T-cell (primary cell): Measurements from ENCODE around the gene NKX2-2. TPM values are rescaled to one million over a fixed set of nuclear protein-coding genes. Genes with fewer than 3 reads are reported as not detected.

Experiments used
- ATAC-seq, 4 experiments: fragments of 200-7000 bp in 3 of 4; fragments of 150-1000 bp in 1 of 4; cut with Tn5 transposase; replicated peaks in 1 of 4; 1 replicate in 3 of 4; 2 replicates in 1 of 4; pipeline ENCODE4 v1.10.0; 2021; ENCODE audit warnings: moderate library complexity in 3 of 4, mild to moderate bottlenecking in 2 of 4, moderate number of reproducible peaks in 1 of 4
- CTCF ChIA-PET, 2 donors: fragments of 300-600 bp; sonication (Branson Sonifier 250); formaldehyde crosslinking; loops; one replicate each; lab custom pipeline; 2022; ENCODE audit warnings: antibody characterized with exemption in 2 of 2; lab: Charles Lee
- POLR2A ChIA-PET, 2 donors: fragments of 300-600 bp; sonication (Branson Sonifier 250); formaldehyde crosslinking; loops; one replicate each; lab custom pipeline; 2022; ENCODE audit warnings: antibody characterized with exemption in 2 of 2; lab: Charles Lee
- DNase-seq, 35 experiments: peaks; one replicate each; pipeline versions ENCODE4 v3.0.0 to v3.0.0-alpha.2; 2013 to 2023
- H3K27ac ChIP-seq: one replicate; pipeline ENCODE4 v1.5.1; 2013; ENCODE audit warnings: low read length
- H3K27me3 ChIP-seq, 2 experiments: replicated peaks in 1 of 2; 1 replicate in 1 of 2; 2 replicates in 1 of 2; pipeline versions ENCODE4 v1.6.1 to v1.7.0; 2013; ENCODE audit warnings: low read length in 1 of 2, mixed read lengths in 1 of 2; ENCODE audit not compliant: control insufficient read depth in 2 of 2, insufficient read depth in 2 of 2; ENCODE audit errors: extremely low read depth in 1 of 2
- H3K36me3 ChIP-seq, 2 donors: 1 replicate in 1 of 2; 2 replicates in 1 of 2; pipeline versions ENCODE4 v1.6.1 to v1.7.0; 2013; ENCODE audit warnings: low read length in 1 of 2; ENCODE audit not compliant: control insufficient read depth in 2 of 2, insufficient read depth in 1 of 2; ENCODE audit errors: extremely low read depth in 1 of 2
- H3K4me1 ChIP-seq, 2 experiments: 1 replicate in 1 of 2; 2 replicates in 1 of 2; pipeline versions ENCODE4 v1.6.1 to v1.7.0; 2013; ENCODE audit warnings: low read length in 2 of 2, mixed read lengths in 1 of 2; ENCODE audit not compliant: insufficient read depth in 2 of 2, control insufficient read depth in 1 of 2; ENCODE audit errors: extremely low read depth in 1 of 2
- H3K4me3 ChIP-seq, 2 donors: 1 replicate in 1 of 2; 2 replicates in 1 of 2; pipeline versions ENCODE4 v1.5.1 to v1.7.0; 2013; ENCODE audit warnings: mild to moderate bottlenecking in 2 of 2, low read length in 1 of 2, moderate library complexity in 1 of 2; ENCODE audit not compliant: control insufficient read depth in 1 of 2; ENCODE audit errors: extremely low read depth in 1 of 2
- H3K9me3 ChIP-seq: 2 replicates; pipeline ENCODE4 v1.7.0; 2013
- H3K27ac Mint-ChIP-seq, 2 donors: one replicate each; pipeline ENCODE4 v1.8.0; 2020 to 2021; ENCODE audit warnings: mild to moderate bottlenecking in 2 of 2, mixed read lengths in 2 of 2
- H3K27me3 Mint-ChIP-seq, 2 donors: one replicate each; pipeline ENCODE4 v1.8.0; 2021 to 2022; ENCODE audit warnings: mixed read lengths in 2 of 2
- H3K36me3 Mint-ChIP-seq: one replicate; pipeline ENCODE4 v1.8.0; 2021; ENCODE audit warnings: mixed read lengths
- H3K4me1 Mint-ChIP-seq, 3 donors: one replicate each; pipeline ENCODE4 v1.8.0; 2020 to 2022; ENCODE audit warnings: mixed read lengths in 3 of 3, mild to moderate bottlenecking in 1 of 3
- H3K4me3 Mint-ChIP-seq, 3 donors: one replicate each; pipeline ENCODE4 v1.8.0; 2020 to 2022; ENCODE audit warnings: mild to moderate bottlenecking in 3 of 3, mixed read lengths in 3 of 3, moderate library complexity in 3 of 3
- H3K9me3 Mint-ChIP-seq, 3 donors: one replicate each; pipeline ENCODE4 v1.8.0; 2020 to 2022; ENCODE audit warnings: mixed read lengths in 3 of 3
- WGBS: methylation state at CpG from one replicate; pipeline ENCODE4 v1.1.5; 2013; ENCODE audit warnings: missing lambda C conversion rate; ENCODE audit not compliant: insufficient coverage; 5-methylcytosine and 5-hydroxymethylcytosine counted together
- total RNA-seq, 35 experiments: library from RNA in 6 of 35; stranded (reverse) in 6 of 35; fragments of 120-200 nt in 1 of 35; gene quantifications; one replicate each; pipeline versions ENCODE4 v1.2.1 to v1.2.4 and lab custom pipeline; 2013 to 2026

NKX2-2 gene
- total RNA-seq = not detected
- total RNA-seq (2013) = not detected
- 0 to 0.13 (median 0) reads per million in 29 experiments for total RNA-seq (lab: John Stamatoyannopoulos, UW)

DNA sequence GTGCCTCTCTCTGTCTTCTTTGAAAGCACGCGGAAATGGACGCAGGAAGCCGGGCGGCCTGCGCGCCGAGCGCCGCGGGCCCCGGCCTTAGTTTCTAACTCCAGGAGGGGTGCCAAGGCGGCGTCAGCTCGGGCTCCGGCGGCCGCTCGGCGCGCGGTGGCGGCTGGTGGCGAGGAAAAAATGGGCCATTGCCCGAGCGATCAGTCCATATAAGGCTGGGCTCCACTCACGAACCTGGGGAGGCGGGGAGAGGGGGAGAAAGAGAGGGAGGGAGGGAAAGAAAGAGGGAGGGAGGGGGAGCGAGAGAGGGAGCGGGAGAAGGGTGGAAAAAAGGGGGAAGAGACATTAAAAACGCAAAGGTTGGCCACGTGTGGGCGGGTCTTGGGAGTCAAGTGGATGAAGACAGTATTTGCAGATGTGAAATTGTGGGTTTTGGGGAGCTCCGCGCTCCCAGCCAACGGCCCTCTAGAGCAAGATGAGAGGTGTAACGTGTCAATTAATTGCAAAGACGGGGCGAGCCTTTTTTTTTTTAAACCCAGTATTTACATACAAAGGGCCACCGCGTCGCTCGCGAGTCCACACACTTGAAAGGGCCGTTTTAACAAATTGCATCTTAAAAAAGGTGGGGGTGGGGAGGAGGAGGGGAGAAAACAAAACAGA is at the start of gene NKX2-2:
Gene NKX2-2, minus strand, starts transcription at position 184 of the 660 bp plus-strand sequence. CDS start 395 bp downstream, outside the sequence.
- Histone ChIP-seq H3K4me1 (peaks cover 5 to 86% of the 10 kb centered on the region in 2 experiments), H3K9me3 (no peaks in the 10 kb centered on the region), H3K4me3 (peak within 1 kb of the TSS in 1 of 2 donors; percentile 32), H3K36me3 (no peaks in the 10 kb centered on the region), H3K27me3 (peaks cover 25 to 97% of the 10 kb centered on the region in 2 experiments), H3K27ac (no peak within 1 kb of the TSS)
- Mint-ChIP-seq H3K36me3 (no peaks in the 10 kb centered on the region), H3K27ac (no peak within 1 kb of the TSS), H3K4me1 (peaks cover 60 to 68% (median 62%) of the 10 kb centered on the region in 3 donors), H3K4me3 (peak within 1 kb of the TSS; percentile 55 to 72 (median 59)), H3K9me3 (no peaks in the 10 kb centered on the region), H3K27me3 (peaks cover 58 to 79% of the 10 kb centered on the region in 2 donors)
- ChIA-PET POLR2A (no interaction called here), CTCF (no interaction called here)
- WGBS = 8% methylated on average over 33 of the region's 45 CpGs
- no peak for DNase-seq
- ATAC-seq = no peak

DNA sequence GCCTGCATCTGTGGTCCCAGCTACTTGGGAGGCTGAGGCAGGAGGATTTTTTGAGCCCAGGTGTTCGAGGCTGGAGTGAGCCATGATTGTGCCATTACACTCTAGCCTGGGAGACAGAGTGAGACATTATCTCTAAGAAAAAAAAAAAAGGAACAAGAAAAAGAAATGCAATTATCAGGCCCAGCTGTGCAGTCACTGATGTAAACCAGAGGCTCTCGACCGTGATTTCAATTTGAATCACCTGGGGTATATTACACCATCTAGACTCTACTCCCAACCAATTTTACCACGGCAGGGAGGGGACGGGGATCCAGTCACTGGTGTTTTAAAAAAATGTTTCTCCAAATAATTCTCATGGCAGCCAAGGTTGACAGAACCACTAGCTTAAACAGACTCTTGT is 48.8 kb upstream of the NKX2-2 start:
- POLR2A ChIA-PET = no interaction called here
- Mint-ChIP-seq H3K4me3 (no peak overlapping the region), H3K9me3 (peaks cover 0 to 5% (median 4%) of the 10 kb centered on the region in 3 donors), H3K27ac (no peak overlapping the region), H3K4me1 (peaks cover 4 to 17% (median 11%) of the 10 kb centered on the region in 3 donors), H3K27me3 (peaks cover 3 to 9% of the 10 kb centered on the region in 2 donors), H3K36me3 (peaks cover 7% of the 10 kb centered on the region)
- 100% methylated on average over 1 of the region's 5 CpGs for WGBS
- CTCF ChIA-PET = interaction anchor here (1.3 to 1.4 kb wide), 3 partner anchors 9 to 327 kb away, joined by 4 to 6 read pairs (median 6); no protein-coding TSS in a partner anchor
- Histone ChIP-seq H3K27me3 (peaks cover 0 to 4% of the 10 kb centered on the region in 2 experiments), H3K4me3 (no peak overlapping the region), H3K9me3 (no peaks in the 10 kb centered on the region), H3K36me3 (no peaks in the 10 kb centered on the region), H3K4me1 (no peaks in the 10 kb centered on the region), H3K27ac (no peak overlapping the region)
- no peak for ATAC-seq
- DNase-seq = no peak

DNA sequence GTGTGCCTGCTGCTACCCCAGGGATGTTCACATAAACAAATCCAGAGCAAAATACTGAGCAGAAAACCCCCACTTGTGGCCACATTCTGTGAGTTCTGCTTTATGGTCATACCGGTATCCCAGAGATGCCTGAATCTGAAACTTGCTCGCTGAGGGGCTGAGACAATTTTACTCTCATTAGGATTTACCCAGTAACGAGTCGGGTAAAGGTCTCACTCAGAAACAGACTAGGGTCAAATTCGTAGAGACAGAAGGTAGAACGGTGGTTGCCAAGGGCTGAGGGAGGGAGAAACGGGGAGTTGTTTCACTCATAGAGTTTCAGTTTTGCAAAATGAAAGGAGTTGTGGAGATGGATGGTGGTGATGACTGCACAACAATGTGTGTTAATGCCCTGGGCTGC is 45.4 kb upstream of the NKX2-2 start:
- Mint-ChIP-seq H3K9me3 (peaks cover 0 to 5% (median 4%) of the 10 kb centered on the region in 3 donors), H3K36me3 (peaks cover 7% of the 10 kb centered on the region), H3K4me1 (peaks cover 26 to 48% (median 37%) of the 10 kb centered on the region in 3 donors), H3K4me3 (peak overlapping the region; percentile 18 to 70 (median 62)), H3K27me3 (peaks cover 3 to 11% of the 10 kb centered on the region in 2 donors), H3K27ac (peak overlapping the region in 1 of 2 donors; percentile 72)
- Histone ChIP-seq H3K4me1 (peaks cover 4 to 13% of the 10 kb centered on the region in 2 experiments), H3K9me3 (no peaks in the 10 kb centered on the region), H3K27ac (no peak overlapping the region), H3K4me3 (no peak overlapping the region), H3K27me3 (peaks cover 0 to 4% of the 10 kb centered on the region in 2 experiments), H3K36me3 (no peaks in the 10 kb centered on the region)
- 58% methylated on average over 6 of the region's 7 CpGs for WGBS
- peak in 2 of 4 experiments; percentile 22 to 35 for ATAC-seq
- no peak for DNase-seq
- ChIA-PET POLR2A (no interaction called here), CTCF (no interaction called here)

DNA sequence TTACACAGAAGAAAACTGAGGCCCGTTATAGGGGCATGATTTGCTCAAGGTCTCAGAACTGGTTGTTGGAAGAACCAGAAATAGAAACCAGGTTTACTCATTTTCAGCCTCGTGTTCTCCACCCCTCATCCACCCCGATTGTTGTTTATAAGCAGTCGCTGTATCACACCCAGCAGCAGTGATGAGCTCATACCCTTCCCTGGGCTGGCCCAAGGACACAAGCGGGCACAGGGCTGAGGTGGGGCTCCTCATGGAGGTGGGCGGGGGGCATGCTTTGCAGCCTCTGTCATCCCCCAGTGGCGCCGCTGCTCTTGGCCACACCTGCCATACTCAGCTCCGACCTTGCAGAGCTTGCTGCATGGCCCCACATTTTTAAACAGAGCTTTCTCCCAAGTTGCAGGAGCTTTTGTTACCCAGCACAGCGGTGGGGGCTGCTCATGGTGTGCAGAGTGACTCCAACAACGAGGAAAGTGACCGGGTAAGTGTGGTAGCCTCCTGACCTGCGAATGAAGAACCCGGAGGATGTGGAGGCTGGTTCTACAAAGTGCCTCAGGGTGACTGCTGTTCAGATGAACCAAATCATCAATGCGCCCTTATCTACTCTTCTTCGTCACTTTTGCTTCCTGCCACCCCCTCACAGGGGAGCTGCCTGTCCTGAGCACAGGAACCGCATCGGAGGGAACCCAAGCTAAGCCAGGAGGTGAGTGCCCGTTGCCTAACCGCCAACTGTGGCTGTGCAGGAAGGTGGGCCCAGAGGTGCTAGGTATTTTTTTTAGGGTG is 43.6 kb upstream of the NKX2-2 start:
- Histone ChIP-seq H3K27ac (peak overlapping the region; percentile 51), H3K27me3 (peaks cover 0 to 4% of the 10 kb centered on the region in 2 experiments), H3K36me3 (no peaks in the 10 kb centered on the region), H3K4me3 (peak overlapping the region in 1 of 2 donors; percentile 33), H3K9me3 (no peaks in the 10 kb centered on the region), H3K4me1 (peaks cover 4 to 13% of the 10 kb centered on the region in 2 experiments)
- ChIA-PET POLR2A (interaction anchor here (0.6 to 1.5 kb wide), 3 partner anchors 9 to 1958 kb away, joined by 3 to 4 read pairs (median 3); no protein-coding TSS in a partner anchor), CTCF (interaction anchor here (1.0 to 1.7 kb wide), 2 partner anchors 13 to 14 kb away, joined by 3 to 7 read pairs; no protein-coding TSS in a partner anchor)
- 63% methylated on average over 12 of the region's 20 CpGs for WGBS
- peak in 28 of 35 experiments; percentile 4 to 40 (median 14) for DNase-seq
- peak; percentile 74 to 79 (median 78) for ATAC-seq
- H3K9me3 Mint-ChIP-seq = no peaks in the 10 kb centered on the region
- H3K4me1 Mint-ChIP-seq = peaks cover 28 to 51% (median 40%) of the 10 kb centered on the region in 3 donors
- H3K4me3 Mint-ChIP-seq = peak overlapping the region; percentile 70 to 85 (median 71)
- no peaks in the 10 kb centered on the region for H3K36me3 Mint-ChIP-seq
- peaks cover 0 to 11% of the 10 kb centered on the region in 2 donors for H3K27me3 Mint-ChIP-seq
- H3K27ac Mint-ChIP-seq = peak overlapping the region; percentile 76 to 79

DNA sequence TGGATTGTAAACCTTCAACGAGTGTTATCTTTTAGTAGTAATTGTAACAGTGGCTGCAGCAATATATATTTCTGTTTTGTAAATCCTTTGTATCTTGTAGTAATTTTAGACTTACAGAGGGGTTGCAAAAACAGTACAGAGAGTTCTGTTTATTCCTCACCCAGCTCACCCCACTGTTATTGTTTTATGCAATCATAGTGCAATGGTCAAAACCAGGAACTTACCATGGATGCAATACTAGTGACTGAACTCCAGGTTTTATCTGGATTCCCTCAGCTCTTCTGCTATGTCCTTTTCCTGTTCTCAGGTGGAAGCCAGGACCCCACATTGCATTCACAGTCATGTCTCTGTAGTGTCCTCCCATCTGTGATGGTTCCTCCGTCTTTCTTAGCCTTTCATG is 42.5 kb upstream of the NKX2-2 start:
- Histone ChIP-seq H3K4me1 (peaks cover 4 to 13% of the 10 kb centered on the region in 2 experiments), H3K9me3 (no peaks in the 10 kb centered on the region), H3K36me3 (no peaks in the 10 kb centered on the region), H3K4me3 (no peak overlapping the region), H3K27me3 (peaks cover 0 to under 1% of the 10 kb centered on the region in 2 experiments), H3K27ac (peak overlapping the region; percentile 51)
- CTCF ChIA-PET = interaction anchor here in 1 of 2 donors (1.0 kb wide), 1 partner anchor 14 kb away, joined by 3 read pairs; no protein-coding TSS in a partner anchor
- POLR2A ChIA-PET = interaction anchor here (0.6 to 0.8 kb wide), 3 partner anchors 110 to 1957 kb away, joined by 3 to 8 read pairs (median 3); no protein-coding TSS in a partner anchor
- DNase-seq (no peak), ATAC-seq (no peak)
- Mint-ChIP-seq H3K27ac (peak overlapping the region; percentile 76 to 79), H3K9me3 (no peaks in the 10 kb centered on the region), H3K4me3 (peak overlapping the region in 1 of 3 donors; percentile 70), H3K27me3 (peaks cover 0 to 5% of the 10 kb centered on the region in 2 donors), H3K4me1 (peaks cover 28 to 53% (median 40%) of the 10 kb centered on the region in 3 donors), H3K36me3 (no peaks in the 10 kb centered on the region)
- no CpG with 5 or more reads among the region's 2 CpGs for WGBS
